T-cell (primary cell): ENCODE results near the gene ERCC2. TPM values are rescaled to one million over a fixed set of nuclear protein-coding genes. Genes with fewer than 3 reads are reported as not detected.
A peak's percentile ranks its signal among the peaks of the same experiment; 100 is the strongest.

ENCODE experiments used
- ATAC-seq, 4 experiments: fragments of 200-7000 bp in 3 of 4; fragments of 150-1000 bp in 1 of 4; cut with Tn5 transposase; replicated peaks in 1 of 4; 1 replicate in 3 of 4; 2 replicates in 1 of 4; pipeline ENCODE4 v1.10.0; 2021; ENCODE audit warnings: moderate library complexity in 3 of 4, mild to moderate bottlenecking in 2 of 4, moderate number of reproducible peaks in 1 of 4
- CTCF ChIA-PET, 2 donors: fragments of 300-600 bp; sonication (Branson Sonifier 250); formaldehyde crosslinking; loops; one replicate each; lab custom pipeline; 2022; ENCODE audit warnings: antibody characterized with exemption in 2 of 2; lab: Charles Lee
- POLR2A ChIA-PET, 2 donors: fragments of 300-600 bp; sonication (Branson Sonifier 250); formaldehyde crosslinking; loops; one replicate each; lab custom pipeline; 2022; ENCODE audit warnings: antibody characterized with exemption in 2 of 2; lab: Charles Lee
- DNase-seq, 35 experiments: peaks; one replicate each; pipeline versions ENCODE4 v3.0.0 to v3.0.0-alpha.2; 2013 to 2023
- H3K27ac ChIP-seq: one replicate; pipeline ENCODE4 v1.5.1; 2013; ENCODE audit warnings: low read length
- H3K27me3 ChIP-seq, 2 experiments: replicated peaks in 1 of 2; 1 replicate in 1 of 2; 2 replicates in 1 of 2; pipeline versions ENCODE4 v1.6.1 to v1.7.0; 2013; ENCODE audit warnings: low read length in 1 of 2, mixed read lengths in 1 of 2; ENCODE audit not compliant: control insufficient read depth in 2 of 2, insufficient read depth in 2 of 2; ENCODE audit errors: extremely low read depth in 1 of 2
- H3K36me3 ChIP-seq, 2 donors: 1 replicate in 1 of 2; 2 replicates in 1 of 2; pipeline versions ENCODE4 v1.6.1 to v1.7.0; 2013; ENCODE audit warnings: low read length in 1 of 2; ENCODE audit not compliant: control insufficient read depth in 2 of 2, insufficient read depth in 1 of 2; ENCODE audit errors: extremely low read depth in 1 of 2
- H3K4me1 ChIP-seq, 2 experiments: 1 replicate in 1 of 2; 2 replicates in 1 of 2; pipeline versions ENCODE4 v1.6.1 to v1.7.0; 2013; ENCODE audit warnings: low read length in 2 of 2, mixed read lengths in 1 of 2; ENCODE audit not compliant: insufficient read depth in 2 of 2, control insufficient read depth in 1 of 2; ENCODE audit errors: extremely low read depth in 1 of 2
- H3K4me3 ChIP-seq, 2 donors: 1 replicate in 1 of 2; 2 replicates in 1 of 2; pipeline versions ENCODE4 v1.5.1 to v1.7.0; 2013; ENCODE audit warnings: mild to moderate bottlenecking in 2 of 2, low read length in 1 of 2, moderate library complexity in 1 of 2; ENCODE audit not compliant: control insufficient read depth in 1 of 2; ENCODE audit errors: extremely low read depth in 1 of 2
- H3K9me3 ChIP-seq: 2 replicates; pipeline ENCODE4 v1.7.0; 2013
- H3K27ac Mint-ChIP-seq, 2 donors: one replicate each; pipeline ENCODE4 v1.8.0; 2020 to 2021; ENCODE audit warnings: mild to moderate bottlenecking in 2 of 2, mixed read lengths in 2 of 2
- H3K27me3 Mint-ChIP-seq, 2 donors: one replicate each; pipeline ENCODE4 v1.8.0; 2021 to 2022; ENCODE audit warnings: mixed read lengths in 2 of 2
- H3K36me3 Mint-ChIP-seq: one replicate; pipeline ENCODE4 v1.8.0; 2021; ENCODE audit warnings: mixed read lengths
- H3K4me1 Mint-ChIP-seq, 3 donors: one replicate each; pipeline ENCODE4 v1.8.0; 2020 to 2022; ENCODE audit warnings: mixed read lengths in 3 of 3, mild to moderate bottlenecking in 1 of 3
- H3K4me3 Mint-ChIP-seq, 3 donors: one replicate each; pipeline ENCODE4 v1.8.0; 2020 to 2022; ENCODE audit warnings: mild to moderate bottlenecking in 3 of 3, mixed read lengths in 3 of 3, moderate library complexity in 3 of 3
- H3K9me3 Mint-ChIP-seq, 3 donors: one replicate each; pipeline ENCODE4 v1.8.0; 2020 to 2022; ENCODE audit warnings: mixed read lengths in 3 of 3
- WGBS: methylation state at CpG from one replicate; pipeline ENCODE4 v1.1.5; 2013; ENCODE audit warnings: missing lambda C conversion rate; ENCODE audit not compliant: insufficient coverage; 5-methylcytosine and 5-hydroxymethylcytosine counted together
- total RNA-seq, 35 experiments: library from RNA in 6 of 35; stranded (reverse) in 6 of 35; fragments of 120-200 nt in 1 of 35; gene quantifications; one replicate each; pipeline versions ENCODE4 v1.2.1 to v1.2.4 and lab custom pipeline; 2013 to 2026

Gene ERCC2
- total RNA-seq, 5 donors from 2014 or later (not counting 1 experiment from before 2014, with no cell fraction given), result 14.5 to 23.2 (median 21.3) TPM

- Histone ChIP-seq H3K36me3 (peaks cover 9 to 14% of the 10 kb centered on the region in 2 donors), H3K4me3 (no peak overlapping the region), H3K9me3 (no peaks in the 10 kb centered on the region), H3K4me1 (no peaks in the 10 kb centered on the region), H3K27ac (no peak overlapping the region), H3K27me3 (peaks cover 0 to 39% of the 10 kb centered on the region in 2 experiments)
- Mint-ChIP-seq H3K4me1 (no peaks in the 10 kb centered on the region), H3K27ac (no peak overlapping the region), H3K9me3 (no peaks in the 10 kb centered on the region), H3K4me3 (no peak overlapping the region), H3K36me3 (peaks cover 11% of the 10 kb centered on the region), H3K27me3 (peaks cover 10 to 17% of the 10 kb centered on the region in 2 donors)
- POLR2A ChIA-PET, result no interaction called here
- WGBS, result 100% methylated on average over 1 of the region's 3 CpGs
- no peak for ATAC-seq
- no peak for DNase-seq
- CTCF ChIA-PET, result no interaction called here
These were observed 21.3 kb downstream of the ERCC2 start for GRCh38 chr19:45349126-45349415.

GRCh38 chr19:45348367-45349125, 21.8 kb downstream of the ERCC2 start:
- Histone ChIP-seq H3K4me3 (no peak overlapping the region), H3K36me3 (peaks cover 9 to 11% of the 10 kb centered on the region in 2 donors), H3K9me3 (no peaks in the 10 kb centered on the region), H3K27ac (no peak overlapping the region), H3K27me3 (peaks cover 0 to 43% of the 10 kb centered on the region in 2 experiments), H3K4me1 (no peaks in the 10 kb centered on the region)
- H3K4me1 Mint-ChIP-seq, result no peaks in the 10 kb centered on the region
- ChIA-PET CTCF (no interaction called here), POLR2A (no interaction called here)
- peaks cover 11 to 21% of the 10 kb centered on the region in 2 donors for H3K27me3 Mint-ChIP-seq
- H3K27ac Mint-ChIP-seq, result no peak overlapping the region
- H3K4me3 Mint-ChIP-seq, result no peak overlapping the region
- DNase-seq (no peak), ATAC-seq (peak in 1 of 4 experiments; percentile 16)
- H3K9me3 Mint-ChIP-seq, result no peaks in the 10 kb centered on the region
- H3K36me3 Mint-ChIP-seq, result peaks cover 10% of the 10 kb centered on the region
- 83% methylated on average over 23 of the region's 23 CpGs for WGBS

GRCh38 chr19:45347570-45348366, 22.6 kb downstream of the ERCC2 start:
- CTCF ChIA-PET, result no interaction called here

GRCh38 chr19:45346449-45346848, 23.9 kb downstream of the ERCC2 start:
- H3K27me3 ChIP-seq, result peaks cover 2 to 62% of the 10 kb centered on the region in 2 experiments
- Mint-ChIP-seq H3K36me3 (peaks cover 7% of the 10 kb centered on the region), H3K4me1 (no peaks in the 10 kb centered on the region), H3K27ac (no peak overlapping the region), H3K4me3 (no peak overlapping the region), H3K27me3 (peaks cover 13 to 23% of the 10 kb centered on the region in 2 donors), H3K9me3 (no peaks in the 10 kb centered on the region)
- no peak for DNase-seq
- H3K9me3 ChIP-seq, result no peaks in the 10 kb centered on the region
- no peak overlapping the region for H3K27ac ChIP-seq
- no peaks in the 10 kb centered on the region for H3K4me1 ChIP-seq
- WGBS, result 44% methylated on average over 23 of the region's 27 CpGs
- no peak overlapping the region for H3K4me3 ChIP-seq
- POLR2A ChIA-PET, result no interaction called here
- peaks cover 2 to 7% of the 10 kb centered on the region in 2 donors for H3K36me3 ChIP-seq
- ATAC-seq, result no peak
- CTCF ChIA-PET, result no interaction called here

More at GRCh38 chr19:45347570-45348366, 22.6 kb downstream of the ERCC2 start:
- no peak overlapping the region for H3K4me3 ChIP-seq
- no peaks in the 10 kb centered on the region for H3K9me3 ChIP-seq
- no peak for DNase-seq
- no peaks in the 10 kb centered on the region for H3K9me3 Mint-ChIP-seq
- 82% methylated on average over 24 of the region's 25 CpGs for WGBS
- peaks cover 7% of the 10 kb centered on the region for H3K36me3 Mint-ChIP-seq
- no peak overlapping the region for H3K27ac Mint-ChIP-seq
- H3K27me3 Mint-ChIP-seq, result peaks cover 13 to 23% of the 10 kb centered on the region in 2 donors
- POLR2A ChIA-PET, result no interaction called here
- no peak overlapping the region for H3K4me3 Mint-ChIP-seq
- no peak overlapping the region for H3K27ac ChIP-seq
- H3K27me3 ChIP-seq, result peaks cover 0 to 49% of the 10 kb centered on the region in 2 experiments
- peaks cover 9 to 11% of the 10 kb centered on the region in 2 donors for H3K36me3 ChIP-seq
- H3K4me1 Mint-ChIP-seq, result no peaks in the 10 kb centered on the region
- no peak for ATAC-seq
- H3K4me1 ChIP-seq, result no peaks in the 10 kb centered on the region

GRCh38 chr19:45345506-45345860, 24.9 kb downstream of the ERCC2 start:
- Histone ChIP-seq H3K9me3 (no peaks in the 10 kb centered on the region), H3K27ac (no peak overlapping the region), H3K36me3 (peaks cover 0 to 3% of the 10 kb centered on the region in 2 donors), H3K4me1 (peaks cover 0 to 5% of the 10 kb centered on the region in 2 experiments), H3K27me3 (peaks cover 5 to 70% of the 10 kb centered on the region in 2 experiments), H3K4me3 (no peak overlapping the region)
- Mint-ChIP-seq H3K9me3 (no peaks in the 10 kb centered on the region), H3K36me3 (peaks cover 4% of the 10 kb centered on the region), H3K27me3 (peaks cover 13 to 23% of the 10 kb centered on the region in 2 donors), H3K4me1 (peaks cover 0 to under 1% (median 0%) of the 10 kb centered on the region in 3 donors), H3K27ac (no peak overlapping the region), H3K4me3 (no peak overlapping the region)
- DNase-seq (no peak), ATAC-seq (no peak)
- WGBS, result 89% methylated on average over 13 of the region's 15 CpGs
- POLR2A ChIA-PET, result no interaction called here
- CTCF ChIA-PET, result no interaction called here

- Mint-ChIP-seq H3K27me3 (peaks cover 18 to 28% of the 10 kb centered on the region in 2 donors), H3K4me3 (no peak overlapping the region), H3K9me3 (no peaks in the 10 kb centered on the region), H3K36me3 (peaks cover under 1% of the 10 kb centered on the region), H3K27ac (no peak overlapping the region), H3K4me1 (peaks cover 3 to 6% (median 4%) of the 10 kb centered on the region in 3 donors)
- Histone ChIP-seq H3K27ac (no peak overlapping the region), H3K4me1 (peaks cover 0 to 8% of the 10 kb centered on the region in 2 experiments), H3K36me3 (no peaks in the 10 kb centered on the region), H3K27me3 (peaks cover 8 to 76% of the 10 kb centered on the region in 2 experiments), H3K4me3 (no peak overlapping the region), H3K9me3 (no peaks in the 10 kb centered on the region)
- ChIA-PET POLR2A (no interaction called here), CTCF (no interaction called here)
- DNase-seq (no peak), ATAC-seq (no peak)
- WGBS, result 57% methylated on average over 12 of the region's 15 CpGs
These were observed 25.5 kb downstream of the ERCC2 start for GRCh38 chr19:45344621-45345505.
